Keratinocyte (primary cell): ENCODE measurements around the gene ERMP1. TPM values are rescaled to one million over a fixed set of nuclear protein-coding genes. Genes with fewer than 3 reads are reported as not detected.

Source experiments
- DNase-seq: peaks from one replicate; pipeline ENCODE4 v3.0.0-alpha.2; 2011; ENCODE audit warnings: low read depth, missing footprints, low spot score
- FAIRE-seq: peaks from 2 replicates; lab custom pipeline; 2011; peaks lifted over from hg19 to GRCh38; lab: Jason Lieb, UNC
- H2AFZ ChIP-seq: 2 replicates; pipeline ENCODE4 v1.6.0; 2012; ENCODE audit warnings: low read length, control low read depth, inconsistent platforms; ENCODE audit not compliant: control insufficient read depth
- H3K27ac ChIP-seq: 2 replicates; pipeline ENCODE4 v1.5.1; 2011; ENCODE audit warnings: low read length; ENCODE audit not compliant: control insufficient read depth, insufficient read depth
- H3K27me3 ChIP-seq: 3 replicates; pipeline ENCODE4 v1.6.0; 2011; ENCODE audit warnings: low read length; ENCODE audit not compliant: control insufficient read depth, insufficient read depth; ENCODE audit errors: extremely low read depth
- H3K36me3 ChIP-seq, 2 experiments: 2 replicates in 1 of 2; 3 replicates in 1 of 2; pipeline ENCODE4 v1.5.1; 2011; ENCODE audit warnings: low read length in 2 of 2, mild to moderate bottlenecking in 1 of 2; ENCODE audit not compliant: control insufficient read depth in 2 of 2, insufficient read depth in 2 of 2; ENCODE audit errors: extremely low read depth in 1 of 2
- H3K4me1 ChIP-seq: 3 replicates; pipeline ENCODE4 v1.5.1; 2011; ENCODE audit warnings: low read length; ENCODE audit not compliant: control insufficient read depth, insufficient read depth; ENCODE audit errors: extremely low read depth
- H3K4me2 ChIP-seq: 3 replicates; pipeline ENCODE4 v1.6.0; 2011; ENCODE audit warnings: low read depth, low read length; ENCODE audit not compliant: control insufficient read depth, insufficient read depth; ENCODE audit errors: extremely low read depth
- H3K4me3 ChIP-seq, 3 experiments: fragments of 200-600 bp in 1 of 3; sonication (generic) in 1 of 3; 2 replicates in 2 of 3; 3 replicates in 1 of 3; pipeline ENCODE4 v1.5.1; 2011 to 2016; ENCODE audit warnings: low read length in 3 of 3, mild to moderate bottlenecking in 3 of 3, control low read depth in 2 of 3, inconsistent platforms in 1 of 3, low read depth in 1 of 3, mixed read lengths in 1 of 3, mixed run types in 1 of 3, moderate library complexity in 1 of 3; ENCODE audit not compliant: control insufficient read depth in 2 of 3, insufficient read depth in 2 of 3; ENCODE audit errors: extremely low read depth in 1 of 3
- H3K79me2 ChIP-seq: 2 replicates; pipeline ENCODE4 v1.6.0; 2012; ENCODE audit warnings: low read length; ENCODE audit not compliant: control insufficient read depth, insufficient read depth
- H3K9ac ChIP-seq: 3 replicates; pipeline ENCODE4 v1.6.0; 2011; ENCODE audit warnings: low read length; ENCODE audit not compliant: control insufficient read depth, insufficient read depth; ENCODE audit errors: extremely low read depth
- H3K9me1 ChIP-seq: 3 replicates; pipeline ENCODE4 v1.6.0; 2011; ENCODE audit warnings: low read length; ENCODE audit not compliant: control insufficient read depth, insufficient read depth; ENCODE audit errors: extremely low read depth
- H3K9me3 ChIP-seq: 2 replicates; pipeline ENCODE4 v1.5.1; 2012; ENCODE audit warnings: low read depth, low read length; ENCODE audit not compliant: control insufficient read depth
- H4K20me1 ChIP-seq: 3 replicates; pipeline ENCODE4 v1.6.0; 2011; ENCODE audit warnings: low read length; ENCODE audit not compliant: control insufficient read depth, insufficient read depth; ENCODE audit errors: extremely low read depth
- CTCF ChIP-seq, 3 experiments: IDR thresholded peaks in 1 of 3; conservative IDR thresholded peaks in 1 of 3; optimal IDR thresholded peaks in 1 of 3; 2 replicates in 2 of 3; 3 replicates in 1 of 3; pipeline versions ENCODE3 to v1.5.1; 2011; ENCODE audit warnings: low read length in 3 of 3, mild to moderate bottlenecking in 3 of 3, moderate library complexity in 2 of 3, control low read depth in 1 of 3, inconsistent platforms in 1 of 3; ENCODE audit not compliant: insufficient read depth in 2 of 3; ENCODE audit errors: extremely low read depth in 1 of 3
- EZH2 ChIP-seq: IDR thresholded peaks from one replicate; pipeline ENCODE4 v1.6.1; 2012; ENCODE audit warnings: inconsistent platforms, mild to moderate bottlenecking, low read length, moderate library complexity
- dilution Hi-C: fragments of 300-500 bp; cut with MboI; formaldehyde crosslinking; loops from one replicate; pipeline ENCODE4 v1.7.0; 2020; ENCODE audit warnings: low sequenced_read_pairs; ENCODE audit not compliant: extremely low pct_ligation_motif_present
- polyA plus RNA-seq, 5 experiments: library from polyadenylated mRNA; depleted of rRNA in 3 of 5; stranded (reverse) in 3 of 5; stranded (forward) in 1 of 5; unstranded in 1 of 5; fragments of >200 nt; gene quantifications; 1 replicate in 1 of 5; 2 replicates in 3 of 5; 3 replicates in 1 of 5; pipeline versions ENCODE4 v1.2.1 to v1.2.3, GENCODE V29; 2011 to 2012; ENCODE audit warnings: missing spikeins in 2 of 5, low read depth in 1 of 5, low replicate concordance in 1 of 5

The ERMP1 gene
- polyA plus RNA-seq, 1 donor (not counting 4 experiments of a cell fraction or from before 2014, with no cell fraction given): 27.0 TPM

GRCh38 chr9:5805478-5805877, 27.4 kb downstream of the ERMP1 start:
- FAIRE-seq: no peak
- no peaks in the 10 kb centered on the region for H3K4me1 ChIP-seq
- no peaks in the 10 kb centered on the region for H3K79me2 ChIP-seq
- no peak for DNase-seq
- H3K4me3 ChIP-seq: no peak overlapping the region
- H3K9me3 ChIP-seq: no peaks in the 10 kb centered on the region
- H3K27me3 ChIP-seq: no peaks in the 10 kb centered on the region
- no peak overlapping the region for H3K27ac ChIP-seq
- dilution Hi-C loops: no loop called here
- no peaks in the 10 kb centered on the region for H4K20me1 ChIP-seq
- H3K9me1 ChIP-seq: no peaks in the 10 kb centered on the region
- no peak overlapping the region for H2AFZ ChIP-seq
- TF ChIP-seq EZH2 (no peak), CTCF (optimal IDR thresholded peaks at IDR 0.05 in 1 of 3, IDR thresholded peaks at IDR 0.05 in 1 of 3, conservative IDR thresholded peaks at IDR 0.05 in 1 of 3; ENCODE audit: extremely low read depth in 1 of 3, insufficient read depth in 2 of 3, low read length in 3 of 3) (no peak)
- peaks cover 0 to 1% of the 10 kb centered on the region in 2 experiments for H3K36me3 ChIP-seq
- no peak overlapping the region for H3K4me2 ChIP-seq
- H3K9ac ChIP-seq: no peak overlapping the region

- Histone ChIP-seq H3K9ac (no peak overlapping the region), H3K9me3 (no peaks in the 10 kb centered on the region), H3K4me2 (no peak overlapping the region), H3K36me3 (peaks cover 0 to 1% of the 10 kb centered on the region in 2 experiments), H4K20me1 (no peaks in the 10 kb centered on the region), H3K9me1 (no peaks in the 10 kb centered on the region), H2AFZ (no peak overlapping the region), H3K27me3 (no peaks in the 10 kb centered on the region), H3K4me1 (no peaks in the 10 kb centered on the region), H3K79me2 (no peaks in the 10 kb centered on the region), H3K4me3 (no peak overlapping the region), H3K27ac (no peak overlapping the region)
- no peak for FAIRE-seq
- DNase-seq: no peak
- dilution Hi-C loops: no loop called here
- TF ChIP-seq CTCF (optimal IDR thresholded peaks at IDR 0.05 in 1 of 3, IDR thresholded peaks at IDR 0.05 in 1 of 3, conservative IDR thresholded peaks at IDR 0.05 in 1 of 3; ENCODE audit: extremely low read depth in 1 of 3, insufficient read depth in 2 of 3, low read length in 3 of 3) (no peak), EZH2 (no peak)
Measured at GRCh38 chr9:5801739-5802113, 31.2 kb downstream of the ERMP1 start.
